Measurements from ENCODE around the gene MPRIP. TPM values are rescaled to one million over a fixed set of nuclear protein-coding genes. Genes with fewer than 3 reads are reported as not detected.

The MPRIP gene
- 77.2 and 115 TPM in 2 replicates for total RNA-seq

GRCh38 chr17:17042384-17042736 lies at the start of gene MPRIP:
Gene MPRIP (plus strand): TSS chr17:17042457. CDS start chr17:17042849, 392 bp downstream.

DNA sequence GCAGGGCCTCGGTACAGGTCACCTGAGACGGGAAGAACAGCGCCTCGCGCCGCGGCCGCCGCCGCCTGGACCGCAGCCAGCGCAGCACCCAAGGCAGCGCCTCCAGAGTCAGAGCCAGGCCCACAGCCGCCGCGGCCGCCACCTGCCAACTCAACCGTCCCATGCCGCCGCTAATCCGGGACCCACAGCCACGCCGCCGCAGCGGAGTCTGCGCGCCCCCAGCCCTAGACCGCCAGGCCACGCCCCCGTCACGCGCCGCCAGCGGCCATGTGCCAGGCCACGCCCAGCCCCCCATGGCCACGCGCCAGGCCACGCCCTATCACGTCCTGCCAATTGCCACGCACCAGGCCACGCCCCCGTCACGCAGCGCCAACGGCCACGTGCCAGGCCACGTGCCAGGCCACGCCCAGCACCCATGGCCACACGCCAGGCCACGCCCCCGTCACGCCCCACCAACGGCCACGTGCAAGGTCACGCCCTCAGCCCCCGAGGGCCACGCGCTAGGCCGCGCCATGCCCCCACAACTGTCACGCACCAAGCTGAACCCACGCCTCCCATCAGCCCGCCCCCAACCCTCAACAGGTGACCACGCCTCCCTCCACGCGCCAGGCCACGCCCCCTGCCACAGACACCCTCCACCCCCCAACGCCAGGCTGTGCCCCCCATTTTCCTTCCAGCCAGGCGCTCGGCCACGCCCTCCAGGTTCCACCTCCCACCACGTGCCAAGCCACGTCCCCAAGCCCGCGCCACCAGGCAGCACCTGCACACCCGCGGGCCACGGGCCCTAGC lies 164.1 kb downstream of the MPRIP start, which contains the start of gene PLD6:
Gene PLD6, minus strand, starts transcription at position 210 of the 789 bp plus-strand sequence. Its CDS starts 47 bp downstream, at position 163.

GRCh38 chr17:17237026-17237799 lies 195.0 kb downstream of the MPRIP start, which contains the start of gene FLCN:
Gene FLCN (minus strand): TSS chr17:17237168. CDS start chr17:17228137, 9,031 bp downstream.

Small RNA genes within 50 kb of the gene (small RNA-seq; reads per million reads assigned to genes)
- not detected for gene RNU6-767P

Other genes with a start within 250 kb of the MPRIP start
- not detected in 2 replicates for gene TNFRSF13B, start 70.3 kb upstream of the MPRIP start, total RNA-seq
- gene PLD6, start 163.9 kb downstream of the MPRIP start, total RNA-seq = 1.5 and 4.7 TPM in 2 replicates
- 62.8 and 79.4 TPM in 2 replicates for gene FLCN, start 194.7 kb downstream of the MPRIP start, total RNA-seq
- 104 and 105 TPM in 2 replicates for gene COPS3, start 238.8 kb downstream of the MPRIP start, total RNA-seq